Stimulated activated CD4-positive, alpha-beta T cell treated with anti-CD3 and anti-CD28 coated beads, Interleukin-15, amount 100 ng/mL, for 24 hours (primary cell): ENCODE results near the gene TMEM250.
"Not testable (repeated sequence)": the region's sequence is repeated elsewhere in the genome, so short reads cannot be mapped to it uniquely, and the experiment has no call there.

Experiments used
- DNase-seq: peaks from one replicate; pipeline ENCODE4 v3.0.0-alpha.2; 2020

TMEM250 gene

GRCh38 chr9:136110082-136111061 is 8.3 kb downstream of the TMEM250 start:
- peak; percentile 59 for DNase-seq

GRCh38 chr9:136109351-136110081 is 9.2 kb downstream of the TMEM250 start:
- peak; percentile 95 for DNase-seq

GRCh38 chr9:136108648-136109266 is 9.9 kb downstream of the TMEM250 start:
- DNase-seq: no peak

DNA sequence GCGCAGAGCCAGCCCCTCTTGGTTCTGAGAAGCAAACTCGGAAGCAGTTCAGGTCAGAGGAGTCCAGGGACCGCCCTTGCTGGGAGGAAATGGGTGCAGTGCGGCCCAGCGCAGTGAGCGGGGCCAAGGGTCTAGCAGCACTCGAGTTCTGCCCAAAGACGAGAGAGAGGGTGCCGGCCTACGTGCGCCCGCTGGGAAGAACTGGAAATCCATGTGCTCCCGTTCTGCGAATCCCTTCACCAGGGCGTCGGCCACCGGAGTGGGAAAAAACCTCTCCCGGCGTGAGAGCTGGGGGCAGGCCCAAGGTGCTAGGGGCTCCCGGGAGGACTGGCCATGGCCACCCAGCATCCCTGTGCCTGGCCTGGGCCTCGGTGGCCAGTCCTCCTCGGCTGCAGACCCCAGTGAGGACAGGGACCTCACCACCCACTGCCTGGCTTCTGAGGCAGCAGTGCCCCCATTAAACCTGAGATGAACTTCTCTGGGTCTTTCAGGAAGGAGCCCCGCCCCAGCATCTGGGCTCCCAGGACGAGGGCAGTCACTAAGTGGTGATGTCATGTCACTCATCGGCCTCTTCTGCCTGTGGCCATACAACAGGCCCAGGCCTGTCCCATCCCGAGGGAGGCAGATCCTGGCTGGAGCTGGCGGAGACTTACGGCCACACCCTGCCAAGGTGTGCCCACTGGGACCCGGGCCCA is 10.6 kb downstream of the TMEM250 start:
- no peak for DNase-seq

GRCh38 chr9:136107155-136107952 is 11.3 kb downstream of the TMEM250 start:
- DNase-seq: peak; percentile 54

- DNase-seq: no peak
These were observed 13.1 kb downstream of the TMEM250 start for GRCh38 chr9:136105398-136106135.

GRCh38 chr9:136104916-136105315 is 13.8 kb downstream of the TMEM250 start:
- no peak for DNase-seq

GRCh38 chr9:136104488-136104800 is 14.2 kb downstream of the TMEM250 start:
- no peak for DNase-seq

GRCh38 chr9:136103651-136104487 is 14.8 kb downstream of the TMEM250 start:
- no peak for DNase-seq

GRCh38 chr9:136101615-136102074 is 17.0 kb downstream of the TMEM250 start:
- not testable (repeated sequence) for DNase-seq

- no peak for DNase-seq
These were observed 17.7 kb downstream of the TMEM250 start for GRCh38 chr9:136100700-136101614.

DNA sequence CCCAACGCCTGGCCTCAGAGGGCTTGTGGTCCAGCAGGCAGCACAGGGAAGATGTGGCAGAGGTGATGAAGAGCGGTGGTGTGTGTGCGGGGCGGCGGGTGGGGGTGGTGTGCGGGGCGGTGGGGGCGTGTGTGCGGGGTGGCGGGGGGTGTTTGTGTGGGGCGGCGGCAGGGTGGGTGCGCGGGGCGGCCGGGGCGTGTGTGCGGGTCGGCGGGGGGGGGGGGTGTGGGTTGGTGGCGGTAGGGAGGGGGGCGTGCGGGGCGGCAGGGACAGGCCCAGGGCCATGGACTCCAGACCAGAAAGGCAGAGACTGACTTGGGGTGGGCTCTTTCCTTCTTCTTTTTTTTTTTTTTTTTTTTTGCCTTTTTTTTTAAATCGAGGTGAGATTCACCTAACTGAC is 19.1 kb downstream of the TMEM250 start:
- no peak for DNase-seq

- DNase-seq: no peak
These were observed 19.8 kb downstream of the TMEM250 start for GRCh38 chr9:136098844-136099243.

DNA sequence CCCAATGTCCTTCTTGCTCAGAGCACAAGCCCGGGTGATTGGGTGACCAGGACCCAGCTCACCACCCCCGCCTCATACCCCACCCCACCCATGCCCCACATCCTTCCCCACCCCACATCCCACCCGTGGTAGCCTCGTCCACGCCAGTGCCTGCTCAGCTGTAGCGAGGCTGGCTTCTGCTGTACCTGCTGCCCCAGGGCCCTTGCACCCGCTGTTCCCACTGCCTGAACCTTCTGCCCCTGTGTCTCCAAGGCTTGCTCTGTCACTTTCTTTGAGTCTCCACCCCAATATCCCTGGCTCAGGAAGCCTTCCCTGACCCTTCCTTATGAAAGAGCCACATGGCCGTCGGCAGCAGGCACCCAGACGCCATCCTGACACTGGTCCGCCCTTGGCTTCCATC is 20.5 kb downstream of the TMEM250 start:
- DNase-seq: no peak

GRCh38 chr9:136096505-136097001 is 22.1 kb downstream of the TMEM250 start:
- DNase-seq: no peak

DNA sequence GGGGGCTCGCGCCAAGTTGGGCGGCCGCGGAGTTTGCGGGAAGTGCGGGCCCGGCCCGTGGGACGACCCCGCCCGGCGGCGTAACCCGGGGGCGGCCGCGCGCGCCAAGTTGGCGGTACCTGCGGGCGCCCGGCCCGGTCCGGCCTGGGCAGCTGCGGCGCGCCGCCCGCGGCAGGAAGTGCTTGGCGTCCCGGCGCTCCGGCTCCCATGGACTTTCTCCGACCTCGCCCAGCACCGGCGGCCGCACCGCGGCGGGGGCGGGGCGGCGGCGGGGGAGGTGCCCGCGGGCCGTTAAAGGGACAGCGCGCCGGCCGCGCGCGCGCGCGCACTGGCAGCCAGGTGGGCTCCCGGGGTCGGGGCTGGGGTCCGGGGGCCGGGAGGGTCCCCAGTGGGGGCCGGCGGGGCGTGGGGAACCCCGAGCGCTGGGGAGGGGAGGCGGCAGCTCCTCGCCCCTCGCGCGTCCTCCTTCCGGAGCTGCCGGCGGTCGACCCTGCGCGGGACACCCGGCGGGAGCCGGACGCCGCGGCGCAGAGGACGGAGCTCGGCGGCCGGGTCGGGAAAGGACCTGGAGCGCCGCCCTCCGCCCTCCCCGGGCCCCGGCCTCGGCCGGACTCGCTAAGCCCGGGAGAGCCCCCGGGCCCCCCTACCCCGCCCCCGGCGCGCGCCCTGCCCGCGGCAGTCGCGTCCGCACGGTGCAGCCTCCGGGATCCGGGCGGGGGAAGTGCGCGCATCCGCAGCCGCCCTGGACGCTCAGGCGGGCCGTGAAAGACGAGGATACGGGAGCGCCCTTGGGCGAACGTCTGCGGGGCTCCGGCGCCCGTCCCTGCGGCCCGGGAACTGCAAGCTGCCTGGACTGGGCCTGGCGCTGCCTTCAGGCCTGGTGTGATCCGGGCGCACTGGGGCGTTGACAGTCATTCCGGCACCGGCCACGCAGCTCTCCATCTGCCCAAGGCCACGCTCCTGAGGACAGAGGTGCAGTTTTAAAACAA is 23.3 kb downstream of the TMEM250 start, which contains the start of gene NACC2:
TSS of gene NACC2 (minus strand) at position 220 of the 989 bp plus-strand sequence. CDS start 44,768 bp downstream, outside the sequence.
- peak; percentile 55 for DNase-seq
